IMR-90 (cell line): Measurements from ENCODE around the gene ACTA1. TPM values are rescaled to one million over a fixed set of nuclear protein-coding genes. Genes with fewer than 3 reads are reported as not detected.
A peak's percentile ranks its signal among the peaks of the same experiment; 100 is the strongest.

Experiments
- ATAC-seq: fragments of 200-7000 bp; cut with Tn5 transposase; 2 replicates; pipeline ENCODE4 v1.9.1; 2020; ENCODE audit warnings: low read depth, mild to moderate bottlenecking, moderate library complexity
- BruUV-seq: library from RNA; stranded (reverse); fragments of 400-500 nt; replicated peaks from 2 replicates; lab custom pipeline; 2021; lab: Mats Ljungman, UMichigan
- CTCF ChIA-PET: fragments of 300-600 bp; formaldehyde crosslinking; extraction: SDS; loops from one replicate; lab custom pipeline; 2021; ENCODE audit warnings: antibody characterized with exemption; lab: Yijun Ruan, JAX
- POLR2A ChIA-PET: fragments of 300-600 bp; sonication (Branson Sonifier 250); formaldehyde crosslinking; loops from one replicate; lab custom pipeline; 2022; ENCODE audit warnings: antibody characterized with exemption; ENCODE audit not compliant: unreplicated experiment; lab: Charles Lee
- DNase-seq: peaks from one replicate; pipeline ENCODE4 v3.0.0; 2013
- H2AFZ ChIP-seq: replicated peaks from 2 replicates; pipeline ENCODE3; 2013; ENCODE audit warnings: low read length, mild to moderate bottlenecking; ENCODE audit not compliant: poor library complexity
- H2AK5ac ChIP-seq: 2 replicates; pipeline ENCODE4 v1.6.1; 2013; ENCODE audit warnings: low read depth, low read length, inconsistent platforms
- H2AK9ac ChIP-seq: replicated peaks from 2 replicates; pipeline ENCODE3; 2013; ENCODE audit warnings: mild to moderate bottlenecking, low read depth, low read length, moderate library complexity; ENCODE audit not compliant: poor library complexity
- H2BK120ac ChIP-seq: 2 replicates; pipeline ENCODE4 v1.6.1; 2013; ENCODE audit warnings: low read depth, low read length, inconsistent platforms
- H2BK15ac ChIP-seq: 3 replicates; pipeline ENCODE4 v1.6.1; 2013; ENCODE audit warnings: low read depth, low read length, inconsistent platforms
- H2BK20ac ChIP-seq: 2 replicates; pipeline ENCODE4 v1.6.1; 2013; ENCODE audit warnings: low read depth, mild to moderate bottlenecking, inconsistent platforms, low read length, moderate library complexity
- H2BK5ac ChIP-seq: 2 replicates; pipeline ENCODE4 v1.6.1; 2013; ENCODE audit warnings: mild to moderate bottlenecking, low read depth, low read length, inconsistent platforms; ENCODE audit not compliant: poor library complexity, severe bottlenecking
- H3K14ac ChIP-seq: replicated peaks from 2 replicates; pipeline ENCODE4 v1.6.1; 2013; ENCODE audit warnings: low read depth, low read length, inconsistent platforms
- H3K18ac ChIP-seq: 2 replicates; pipeline ENCODE4 v1.6.1; 2013; ENCODE audit warnings: low read depth, low read length, control low read depth
- H3K23ac ChIP-seq: 2 replicates; pipeline ENCODE4 v1.6.1; 2013; ENCODE audit warnings: low read depth, low read length, inconsistent platforms
- H3K27ac ChIP-seq: 2 replicates; pipeline ENCODE4 v1.5.1; 2013; ENCODE audit warnings: mild to moderate bottlenecking, control low read depth, low read length; ENCODE audit not compliant: insufficient read depth
- H3K27me3 ChIP-seq: 2 replicates; pipeline ENCODE4 v1.6.1; 2013; ENCODE audit warnings: low read length; ENCODE audit not compliant: control insufficient read depth, insufficient read depth
- H3K36me3 ChIP-seq: 2 replicates; pipeline ENCODE4 v1.6.1; 2013; ENCODE audit warnings: low read length, mixed read lengths; ENCODE audit not compliant: control insufficient read depth, insufficient read depth
- H3K4ac ChIP-seq: 2 replicates; pipeline ENCODE4 v1.6.1; 2013; ENCODE audit warnings: low read depth, low read length, inconsistent platforms
- H3K4me1 ChIP-seq: 2 replicates; pipeline ENCODE4 v1.6.1; 2013; ENCODE audit warnings: low read length, mixed read lengths; ENCODE audit not compliant: control insufficient read depth, insufficient read depth
- H3K4me2 ChIP-seq: 2 replicates; pipeline ENCODE4 v1.6.1; 2013; ENCODE audit warnings: low read depth, mild to moderate bottlenecking, control low read depth, low read length, moderate library complexity
- H3K4me3 ChIP-seq: 2 replicates; pipeline ENCODE4 v1.5.1; 2013; ENCODE audit warnings: low read depth, mild to moderate bottlenecking, control low read depth, low read length, moderate library complexity; ENCODE audit not compliant: insufficient read depth
- H3K56ac ChIP-seq: 2 replicates; pipeline ENCODE4 v1.6.1; 2013; ENCODE audit warnings: low read length, inconsistent platforms; ENCODE audit not compliant: insufficient read depth; ENCODE audit errors: extremely low read depth
- H3K79me1 ChIP-seq, 2 experiments: 2 replicates each; pipeline ENCODE4 v1.6.1; 2013; ENCODE audit warnings: low read length in 2 of 2, inconsistent platforms in 1 of 2, low read depth in 1 of 2
- H3K9ac ChIP-seq: 2 replicates; pipeline ENCODE4 v1.6.1; 2013; ENCODE audit warnings: low read depth, low read length, control low read depth
- H3K9me1 ChIP-seq: 2 replicates; pipeline ENCODE4 v1.6.1; 2013; ENCODE audit warnings: low read length, inconsistent platforms; ENCODE audit not compliant: insufficient read depth
- H3K9me3 ChIP-seq: 2 replicates; pipeline ENCODE4 v1.6.1; 2013; ENCODE audit warnings: low read length; ENCODE audit not compliant: control insufficient read depth, insufficient read depth
- H4K20me1 ChIP-seq: 2 replicates; pipeline ENCODE4 v1.6.1; 2013; ENCODE audit warnings: low read length, inconsistent platforms; ENCODE audit not compliant: insufficient read depth
- H4K5ac ChIP-seq: 2 replicates; pipeline ENCODE4 v1.6.1; 2013; ENCODE audit warnings: mild to moderate bottlenecking, low read depth, low read length, control low read depth
- H4K8ac ChIP-seq, 2 experiments: 2 replicates each; pipeline ENCODE4 v1.6.1; 2013; ENCODE audit warnings: low read depth in 2 of 2, low read length in 2 of 2, control low read depth in 1 of 2, inconsistent platforms in 1 of 2
- H4K91ac ChIP-seq: 2 replicates; pipeline ENCODE4 v1.6.1; 2013; ENCODE audit warnings: low read depth, low read length, inconsistent platforms; ENCODE audit not compliant: insufficient read depth
- CTCF ChIP-seq: conservative IDR thresholded peaks from 2 replicates; pipeline ENCODE4 v1.5.1; 2012; ENCODE audit warnings: mild to moderate bottlenecking, low read depth, low read length, improper control_type of control experiment
- MAFK ChIP-seq: IDR thresholded peaks from 2 replicates; pipeline ENCODE4 v1.6.1; 2012; ENCODE audit warnings: low read depth, low read length, improper control_type of control experiment
- WGBS, 2 experiments: methylation state at CpG; one replicate each; pipeline versions ENCODE4 v1.1.5 to v1.1.7; 2013; ENCODE audit warnings: missing lambda C conversion rate in 2 of 2; ENCODE audit not compliant: insufficient read length in 1 of 2; ENCODE audit errors: extremely low coverage in 2 of 2; 5-methylcytosine and 5-hydroxymethylcytosine counted together
- dilution Hi-C: fragments of 300-500 bp; cut with HindIII; formaldehyde crosslinking; loops from one replicate; pipeline ENCODE4 v1.14.3; 2018; ENCODE audit warnings: low sequenced_read_pairs; ENCODE audit not compliant: unreplicated experiment
- in situ Hi-C: fragments of 300-500 bp; cut with MboI; formaldehyde crosslinking; loops from 3 replicates; pipeline ENCODE4 v1.14.3; 2019; ENCODE audit warnings: low sequenced_read_pairs, inconsistent platforms, mixed read lengths
- intact Hi-C: fragments of 100-400 bp; cut with micrococcal nuclease; formaldehyde crosslinking; loops from 2 replicates; pipeline ENCODE4 v1.10.0; 2022
- polyA plus RNA-seq, 3 experiments: library from polyadenylated mRNA; depleted of rRNA; stranded (reverse); fragments of >200 nt; gene quantifications; 2 replicates each; pipeline ENCODE4 v1.2.3, GENCODE V29; 2012; ENCODE audit warnings: low replicate concordance in 1 of 3
- total RNA-seq: library from RNA; depleted of rRNA; stranded (reverse); fragments of >200 nt; gene quantifications from 2 replicates; pipeline ENCODE4 v1.2.3, GENCODE V29; 2012
- TF ChIP-seq, protein P1 (sequence below): fragments of 150-350 bp; IDR thresholded peaks from 2 replicates; pipeline ENCODE4 v1.6.1; 2017; ENCODE audit warnings: mild to moderate bottlenecking, antibody characterized with exemption, low read length, low read depth

The ACTA1 gene
- total and polyA plus RNA-seq, 2 of the 4 experiments (the other 2 are of a cell fraction): not detected

DNA sequence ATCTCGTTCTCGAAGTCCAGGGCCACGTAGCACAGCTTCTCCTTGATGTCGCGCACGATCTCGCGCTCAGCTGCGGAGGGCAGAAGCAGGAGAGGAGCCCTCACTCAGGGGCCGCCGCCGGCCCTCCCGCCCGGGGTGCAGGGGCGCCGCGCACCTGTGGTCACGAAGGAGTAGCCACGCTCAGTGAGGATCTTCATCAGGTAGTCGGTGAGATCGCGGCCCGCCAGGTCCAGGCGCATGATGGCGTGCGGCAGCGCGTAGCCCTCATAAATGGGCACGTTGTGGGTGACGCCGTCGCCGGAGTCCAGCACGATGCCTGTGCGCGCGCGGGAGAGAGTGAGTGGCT, 1.8 kb downstream of the ACTA1 start:
- no peaks in the 10 kb centered on the region; the same call in 1 of the 2 replicates for H3K36me3 ChIP-seq
- intact Hi-C loops (no loop called here), in situ Hi-C loops (no loop called here), dilution Hi-C loops (no loop called here)
- H3K4me1 ChIP-seq: no peaks in the 10 kb centered on the region; the same call in 1 of the 2 replicates
- no peak overlapping the region for H2AK5ac ChIP-seq
- H3K4me3 ChIP-seq: no peak overlapping the region
- no peak overlapping the region for H4K91ac ChIP-seq
- ATAC-seq (no peak), DNase-seq (no peak)
- no peak overlapping the region for H3K18ac ChIP-seq
- H3K23ac ChIP-seq: no peak overlapping the region
- H2BK5ac ChIP-seq: no peak overlapping the region
- no peaks in the 10 kb centered on the region for H3K79me1 ChIP-seq
- H2AK9ac ChIP-seq: no peak overlapping the region
- ChIA-PET CTCF (no interaction called here), POLR2A (no interaction called here)
- H3K9ac ChIP-seq: no peak overlapping the region
- no peak overlapping the region for H2BK20ac ChIP-seq
- H3K4ac ChIP-seq: no peak overlapping the region
- no peak overlapping the region for H3K14ac ChIP-seq
- WGBS, 2 experiments: 9% methylated on average over 6 of the region's 38 CpGs; no CpG with 5 or more reads in 1 of the 2 experiments
- no peak overlapping the region for H4K8ac ChIP-seq
- peaks cover 8% of the 10 kb centered on the region for H3K9me3 ChIP-seq
- no peak overlapping the region for H2BK120ac ChIP-seq
- H3K27me3 ChIP-seq: peaks cover 59% of the 10 kb centered on the region
- H2AFZ ChIP-seq: peak overlapping the region; percentile 41
- H3K4me2 ChIP-seq: peak overlapping the region; percentile 26; the same call in 1 of the 2 replicates
- BruUV-seq: no TSS peak
- no peaks in the 10 kb centered on the region; the same call in 1 of the 2 replicates for H4K20me1 ChIP-seq
- H4K5ac ChIP-seq: no peak overlapping the region
- no peak for TF ChIP-seq MAFK
- TF ChIP-seq, protein P1, sequence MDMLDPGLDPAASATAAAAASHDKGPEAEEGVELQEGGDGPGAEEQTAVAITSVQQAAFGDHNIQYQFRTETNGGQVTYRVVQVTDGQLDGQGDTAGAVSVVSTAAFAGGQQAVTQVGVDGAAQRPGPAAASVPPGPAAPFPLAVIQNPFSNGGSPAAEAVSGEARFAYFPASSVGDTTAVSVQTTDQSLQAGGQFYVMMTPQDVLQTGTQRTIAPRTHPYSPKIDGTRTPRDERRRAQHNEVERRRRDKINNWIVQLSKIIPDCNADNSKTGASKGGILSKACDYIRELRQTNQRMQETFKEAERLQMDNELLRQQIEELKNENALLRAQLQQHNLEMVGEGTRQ: no peak
- TF ChIP-seq CTCF: no peak
- H2BK15ac ChIP-seq: no peak overlapping the region
- H3K56ac ChIP-seq: no peak overlapping the region
- H3K9me1 ChIP-seq: no peaks in the 10 kb centered on the region
- no peak overlapping the region for H3K27ac ChIP-seq
